GM21423 (cell line): Measurements from ENCODE around the gene CCL22.
"Not testable (repeated sequence)": the region's sequence is repeated elsewhere in the genome, so short reads cannot be mapped to it uniquely, and the experiment has no call there.

Experiments
- ATAC-seq: cut with Tn5 transposase; IDR thresholded peaks from one replicate; pipeline ENCODE4 v1.9.1; 2021; ENCODE audit warnings: mild to moderate bottlenecking, moderate library complexity; ENCODE audit not compliant: unreplicated experiment

CCL22 gene

DNA sequence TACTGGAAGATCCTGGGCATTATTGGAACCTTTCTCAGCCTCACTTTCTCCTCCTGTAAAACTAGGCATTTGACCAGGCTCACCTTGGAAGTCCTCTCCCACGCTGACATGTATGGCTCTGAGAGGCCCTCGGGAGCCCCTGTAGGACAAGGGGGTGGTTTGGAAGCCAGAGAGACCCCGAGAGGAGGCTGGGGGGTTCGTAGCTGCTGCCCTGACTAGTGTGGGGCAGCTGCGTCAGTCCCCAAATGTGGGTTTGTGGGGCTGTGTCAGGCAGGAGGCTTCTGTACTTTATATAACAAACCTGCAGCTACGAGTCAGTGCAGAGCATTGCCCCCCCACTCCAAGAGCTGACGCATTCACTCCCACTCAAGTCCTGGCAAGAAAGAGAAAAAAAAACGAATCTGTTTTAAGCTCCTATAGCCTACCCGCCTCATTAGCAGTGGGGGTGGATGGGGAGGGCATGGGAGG is 15.5 kb downstream of the CCL22 start:
- ATAC-seq = no peak

- ATAC-seq = not testable (repeated sequence)
These were observed 16.4 kb downstream of the CCL22 start for GRCh38 chr16:57374925-57375465.

DNA sequence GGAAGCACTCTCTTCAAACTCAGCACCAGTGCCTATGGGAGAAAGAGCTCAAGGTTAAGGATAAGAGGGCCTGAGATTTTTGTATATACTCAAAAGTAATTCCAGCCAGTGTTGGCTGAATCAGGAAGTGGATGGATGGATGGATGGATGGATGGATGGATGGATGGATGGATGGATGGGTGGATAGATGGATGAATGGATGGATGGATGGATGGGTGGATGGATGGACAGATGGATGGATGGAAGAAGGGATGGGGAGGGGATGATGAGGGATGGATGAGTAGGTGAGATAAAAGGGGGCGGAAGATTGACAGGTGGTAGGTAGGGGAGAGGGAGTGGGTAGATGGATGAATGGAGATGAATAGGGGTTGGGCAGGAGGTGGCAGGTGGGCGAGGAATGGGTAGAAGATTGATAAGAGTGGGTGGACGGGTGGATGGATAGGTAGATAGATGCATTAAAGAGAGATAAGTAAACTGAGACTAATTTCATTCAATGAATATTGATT is 17.8 kb downstream of the CCL22 start:
- ATAC-seq = no peak

DNA sequence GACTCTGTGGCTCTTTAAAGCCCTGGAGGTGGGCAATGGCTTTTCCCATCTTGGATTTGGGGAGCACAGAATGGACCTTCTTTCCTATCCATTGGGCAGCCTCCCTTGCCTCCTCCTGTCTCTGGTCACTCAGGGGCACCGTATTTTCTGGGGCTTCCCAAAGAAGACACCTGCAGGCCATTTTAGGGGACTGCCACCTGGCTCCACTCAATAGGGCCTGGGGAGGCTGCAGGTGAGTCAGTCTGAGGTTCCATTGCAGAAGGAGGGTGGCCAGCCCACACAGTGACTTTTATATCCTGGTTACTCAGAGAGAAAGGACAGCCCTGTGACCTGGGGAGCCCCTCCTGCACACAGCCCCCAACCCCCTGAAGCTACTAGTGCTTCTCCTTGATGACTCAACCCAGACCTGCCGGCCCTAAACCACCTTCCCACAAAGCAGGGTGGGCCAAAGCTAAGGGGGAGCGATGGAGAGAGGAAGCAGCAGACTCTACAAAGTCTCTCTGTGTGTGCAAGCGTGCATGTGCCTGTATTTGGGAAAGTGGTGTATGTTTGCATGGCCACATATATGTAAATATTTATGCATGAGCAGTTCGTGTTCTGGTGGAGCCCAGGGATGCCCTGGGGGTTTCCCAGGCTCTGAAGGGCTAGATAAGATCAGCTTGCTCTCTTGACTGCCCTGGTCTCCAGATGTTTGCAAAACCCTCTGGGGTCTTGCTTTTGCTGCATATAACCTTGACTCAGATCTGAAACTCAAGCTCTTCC is 18.7 kb downstream of the CCL22 start:
- ATAC-seq = peak; percentile 67

DNA sequence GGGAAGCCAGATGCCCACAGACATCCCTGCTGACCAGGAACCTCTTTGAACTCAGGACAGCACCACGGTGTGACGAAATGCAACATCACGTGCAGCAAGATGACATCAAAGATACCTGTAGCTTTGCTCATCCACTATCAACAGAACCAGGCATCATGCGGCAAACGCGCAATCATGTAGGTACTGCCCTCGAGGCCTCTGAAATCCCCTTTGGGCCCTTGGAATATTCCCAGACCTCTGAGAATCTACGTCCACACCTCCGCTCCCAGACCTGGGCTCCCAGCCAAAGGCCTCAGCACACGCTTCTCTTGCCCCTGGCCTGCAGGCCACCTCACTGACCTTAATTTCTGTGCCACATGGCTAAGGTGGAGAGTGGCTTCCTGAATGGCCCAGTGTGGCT is 21.0 kb downstream of the CCL22 start:
- no peak for ATAC-seq

GRCh38 chr16:57380671-57381462 is 22.3 kb downstream of the CCL22 start:
- no peak for ATAC-seq

DNA sequence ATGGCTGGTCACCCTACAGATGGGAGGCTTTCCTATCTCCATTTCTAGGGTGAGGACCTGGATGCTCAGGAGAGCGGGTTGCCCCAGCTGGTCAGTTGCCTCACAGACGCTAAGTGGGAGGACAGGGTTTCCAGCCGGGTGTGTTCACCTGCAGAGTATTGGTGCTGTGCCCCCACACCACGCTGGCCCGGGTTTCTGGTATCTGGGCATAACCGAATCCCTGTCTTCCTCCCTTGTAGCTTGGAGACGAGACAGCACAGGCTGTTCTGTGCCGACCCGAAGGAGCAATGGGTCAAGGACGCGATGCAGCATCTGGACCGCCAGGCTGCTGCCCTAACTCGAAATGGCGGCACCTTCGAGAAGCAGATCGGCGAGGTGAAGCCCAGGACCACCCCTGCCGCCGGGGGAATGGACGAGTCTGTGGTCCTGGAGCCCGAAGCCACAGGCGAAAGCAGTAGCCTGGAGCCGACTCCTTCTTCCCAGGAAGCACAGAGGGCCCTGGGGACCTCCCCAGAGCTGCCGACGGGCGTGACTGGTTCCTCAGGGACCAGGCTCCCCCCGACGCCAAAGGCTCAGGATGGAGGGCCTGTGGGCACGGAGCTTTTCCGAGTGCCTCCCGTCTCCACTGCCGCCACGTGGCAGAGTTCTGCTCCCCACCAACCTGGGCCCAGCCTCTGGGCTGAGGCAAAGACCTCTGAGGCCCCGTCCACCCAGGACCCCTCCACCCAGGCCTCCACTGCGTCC is 23.4 kb downstream of the CCL22 start:
- ATAC-seq = no peak

DNA sequence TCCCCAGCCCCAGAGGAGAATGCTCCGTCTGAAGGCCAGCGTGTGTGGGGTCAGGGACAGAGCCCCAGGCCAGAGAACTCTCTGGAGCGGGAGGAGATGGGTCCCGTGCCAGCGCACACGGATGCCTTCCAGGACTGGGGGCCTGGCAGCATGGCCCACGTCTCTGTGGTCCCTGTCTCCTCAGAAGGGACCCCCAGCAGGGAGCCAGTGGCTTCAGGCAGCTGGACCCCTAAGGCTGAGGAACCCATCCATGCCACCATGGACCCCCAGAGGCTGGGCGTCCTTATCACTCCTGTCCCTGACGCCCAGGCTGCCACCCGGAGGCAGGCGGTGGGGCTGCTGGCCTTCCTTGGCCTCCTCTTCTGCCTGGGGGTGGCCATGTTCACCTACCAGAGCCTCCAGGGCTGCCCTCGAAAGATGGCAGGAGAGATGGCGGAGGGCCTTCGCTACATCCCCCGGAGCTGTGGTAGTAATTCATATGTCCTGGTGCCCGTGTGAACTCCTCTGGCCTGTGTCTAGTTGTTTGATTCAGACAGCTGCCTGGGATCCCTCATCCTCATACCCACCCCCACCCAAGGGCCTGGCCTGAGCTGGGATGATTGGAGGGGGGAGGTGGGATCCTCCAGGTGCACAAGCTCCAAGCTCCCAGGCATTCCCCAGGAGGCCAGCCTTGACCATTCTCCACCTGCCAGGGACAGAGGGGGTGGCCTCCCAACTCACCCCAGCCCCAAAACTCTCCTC is 24.1 kb downstream of the CCL22 start:
- ATAC-seq = no peak

DNA sequence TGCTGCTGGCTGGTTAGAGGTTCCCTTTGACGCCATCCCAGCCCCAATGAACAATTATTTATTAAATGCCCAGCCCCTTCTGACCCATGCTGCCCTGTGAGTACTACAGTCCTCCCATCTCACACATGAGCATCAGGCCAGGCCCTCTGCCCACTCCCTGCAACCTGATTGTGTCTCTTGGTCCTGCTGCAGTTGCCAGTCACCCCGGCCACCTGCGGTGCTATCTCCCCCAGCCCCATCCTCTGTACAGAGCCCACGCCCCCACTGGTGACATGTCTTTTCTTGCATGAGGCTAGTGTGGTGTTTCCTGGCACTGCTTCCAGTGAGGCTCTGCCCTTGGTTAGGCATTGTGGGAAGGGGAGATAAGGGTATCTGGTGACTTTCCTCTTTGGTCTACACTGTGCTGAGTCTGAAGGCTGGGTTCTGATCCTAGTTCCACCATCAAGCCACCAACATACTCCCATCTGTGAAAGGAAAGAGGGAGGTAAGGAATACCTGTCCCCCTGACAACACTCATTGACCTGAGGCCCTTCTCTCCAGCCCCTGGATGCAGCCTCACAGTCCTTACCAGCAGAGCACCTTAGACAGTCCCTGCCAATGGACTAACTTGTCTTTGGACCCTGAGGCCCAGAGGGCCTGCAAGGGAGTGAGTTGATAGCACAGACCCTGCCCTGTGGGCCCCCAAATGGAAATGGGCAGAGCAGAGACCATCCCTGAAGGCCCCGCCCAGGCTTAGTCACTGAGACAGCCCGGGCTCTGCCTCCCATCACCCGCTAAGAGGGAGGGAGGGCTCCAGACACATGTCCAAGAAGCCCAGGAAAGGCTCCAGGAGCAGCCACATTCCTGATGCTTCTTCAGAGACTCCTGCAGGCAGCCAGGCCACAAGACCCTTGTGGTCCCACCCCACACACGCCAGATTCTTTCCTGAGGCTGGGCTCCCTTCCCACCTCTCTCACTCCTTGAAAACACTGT is 25.0 kb downstream of the CCL22 start:
- ATAC-seq = no peak

- ATAC-seq = no peak
These were observed 25.9 kb downstream of the CCL22 start for GRCh38 chr16:57384248-57385070.

GRCh38 chr16:57385083-57385482 is 26.5 kb downstream of the CCL22 start:
- no peak for ATAC-seq

DNA sequence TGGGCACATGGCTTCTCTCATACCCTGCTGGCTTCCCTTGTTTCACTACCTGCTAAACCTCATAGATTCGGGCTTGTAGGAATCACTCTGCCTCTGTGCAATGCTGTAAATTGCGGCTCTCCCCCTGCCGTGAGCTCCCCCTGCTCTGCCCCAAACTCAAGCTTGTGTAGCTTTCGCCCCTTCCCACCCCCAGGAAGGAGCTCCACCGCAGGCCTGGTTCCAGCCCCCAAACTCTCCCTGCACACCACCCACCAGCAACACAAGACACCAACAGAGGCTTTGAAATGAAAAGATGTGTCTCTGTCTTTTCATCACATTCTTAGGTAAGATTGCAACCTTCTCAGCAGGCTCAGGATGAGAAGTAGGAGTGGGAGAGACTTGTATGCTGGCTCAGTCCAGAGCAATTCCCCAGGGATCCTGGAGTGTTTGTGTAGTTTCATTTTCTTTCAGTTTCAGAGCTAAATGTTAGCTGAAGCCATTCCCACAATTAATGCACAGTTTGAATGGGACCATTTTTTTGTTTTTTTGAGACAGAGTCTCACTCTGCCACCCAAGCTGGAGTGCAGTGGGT is 27.9 kb downstream of the CCL22 start:
- ATAC-seq = no peak

DNA sequence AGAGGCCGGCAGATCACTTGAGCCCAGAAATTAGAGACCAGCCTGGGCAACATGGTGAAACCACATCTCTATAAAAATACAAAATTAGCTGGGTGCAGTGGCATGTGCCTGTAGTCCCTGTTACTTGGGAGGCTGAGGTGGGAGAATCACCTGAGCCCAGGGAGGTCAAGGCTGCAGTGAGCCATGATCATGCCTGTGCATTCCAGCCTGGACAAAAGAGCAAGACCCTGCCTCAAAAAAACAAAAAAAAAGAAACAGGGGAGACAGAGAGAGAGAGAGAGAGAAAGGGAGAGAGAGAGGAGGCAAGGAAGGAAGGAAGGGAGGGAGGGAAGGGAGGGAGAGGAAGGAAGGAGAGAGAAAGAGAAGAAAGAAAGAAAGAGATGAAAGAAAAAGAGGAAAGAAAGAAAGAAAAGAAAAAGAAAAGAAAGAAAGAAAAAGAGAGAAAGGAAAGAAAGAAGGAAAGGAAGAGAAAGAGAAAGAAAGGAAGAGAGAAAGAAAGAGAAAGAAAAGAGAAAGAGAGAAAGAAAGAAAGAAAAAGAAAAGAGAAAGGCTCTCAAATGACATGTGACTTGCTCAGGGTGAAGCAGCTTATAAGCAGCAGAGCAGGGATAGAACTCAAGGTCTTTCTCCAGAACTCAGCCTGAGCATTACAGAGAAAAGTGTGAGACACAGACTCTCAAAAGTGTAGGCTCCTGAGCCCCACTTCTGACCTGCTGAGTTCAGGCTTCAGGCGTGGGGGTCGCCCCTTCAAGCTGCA is 29.2 kb downstream of the CCL22 start:
- no peak for ATAC-seq

- no peak for ATAC-seq
These were observed 29.9 kb downstream of the CCL22 start for GRCh38 chr16:57388359-57389086.

DNA sequence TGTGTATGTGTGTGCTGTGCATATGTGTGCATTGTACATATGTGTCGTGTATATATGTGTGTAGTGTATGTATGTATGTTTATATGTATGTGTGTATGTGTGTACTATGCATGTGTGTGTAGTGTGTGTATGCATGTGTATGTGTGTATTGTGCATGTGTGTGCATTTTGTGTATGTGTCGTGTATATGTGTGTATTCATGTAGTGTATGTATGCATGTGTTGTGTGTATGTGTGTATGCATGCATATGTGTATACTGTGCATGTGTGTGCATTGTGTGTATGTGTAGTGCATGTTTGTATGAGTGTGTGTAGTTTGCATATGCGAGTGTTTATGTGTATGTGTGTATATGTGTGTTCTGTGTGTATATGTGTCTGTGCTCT is 30.5 kb downstream of the CCL22 start:
- ATAC-seq = no peak

GRCh38 chr16:57390636-57391295 is 32.2 kb downstream of the CCL22 start:
- no peak for ATAC-seq
